Activated CD4-positive, alpha-beta memory T cell treated with anti-CD3 and anti-CD28 coated beads for 36 hours (primary cell): Measurements from ENCODE around the gene ZNF684. TPM values are rescaled to one million over a fixed set of nuclear protein-coding genes. Genes with fewer than 3 reads are reported as not detected.
"Not testable (repeated sequence)": the region's sequence is repeated elsewhere in the genome, so short reads cannot be mapped to it uniquely, and the experiment has no call there.

Experiments
- CTCF ChIA-PET: fragments of 350-600 bp; sonication (Branson Sonifier 250); formaldehyde crosslinking; loops from one replicate; lab custom pipeline; 2021; ENCODE audit warnings: antibody characterized with exemption, inconsistent platforms; lab: Charles Lee
- POLR2A ChIA-PET: fragments of 350-600 bp; sonication (Branson Sonifier 250); formaldehyde crosslinking; loops from one replicate; lab custom pipeline; 2021; ENCODE audit warnings: antibody characterized with exemption; lab: Charles Lee
- DNase-seq: peaks from one replicate; pipeline ENCODE4 v3.0.0-alpha.2; 2020
- H3K27ac Mint-ChIP-seq: one replicate; pipeline ENCODE4 v1.8.0; 2021; ENCODE audit warnings: mixed read lengths
- H3K27me3 Mint-ChIP-seq: one replicate; pipeline ENCODE4 v1.8.0; 2021; ENCODE audit warnings: mixed read lengths
- H3K36me3 Mint-ChIP-seq: one replicate; pipeline ENCODE4 v1.8.0; 2021; ENCODE audit warnings: mixed read lengths
- H3K4me1 Mint-ChIP-seq: one replicate; pipeline ENCODE4 v1.8.0; 2021; ENCODE audit warnings: low read depth, mixed read lengths
- H3K4me3 Mint-ChIP-seq: one replicate; pipeline ENCODE4 v1.8.0; 2021; ENCODE audit warnings: mild to moderate bottlenecking, mixed read lengths
- H3K9me3 Mint-ChIP-seq: one replicate; pipeline ENCODE4 v1.8.0; 2021; ENCODE audit warnings: mixed read lengths
- intact Hi-C: fragments of 100-400 bp; cut with micrococcal nuclease; formaldehyde crosslinking; loops from one replicate; pipeline ENCODE4 v1.15.1; 2023
- total RNA-seq, 2 experiments: library from RNA; stranded (reverse); gene quantifications; one replicate each; pipeline ENCODE4 v1.2.3, GENCODE V29; 2021

Gene ZNF684
- total RNA-seq, 2 experiments from 2014 or later = 4.8 to 5.9 TPM

DNA sequence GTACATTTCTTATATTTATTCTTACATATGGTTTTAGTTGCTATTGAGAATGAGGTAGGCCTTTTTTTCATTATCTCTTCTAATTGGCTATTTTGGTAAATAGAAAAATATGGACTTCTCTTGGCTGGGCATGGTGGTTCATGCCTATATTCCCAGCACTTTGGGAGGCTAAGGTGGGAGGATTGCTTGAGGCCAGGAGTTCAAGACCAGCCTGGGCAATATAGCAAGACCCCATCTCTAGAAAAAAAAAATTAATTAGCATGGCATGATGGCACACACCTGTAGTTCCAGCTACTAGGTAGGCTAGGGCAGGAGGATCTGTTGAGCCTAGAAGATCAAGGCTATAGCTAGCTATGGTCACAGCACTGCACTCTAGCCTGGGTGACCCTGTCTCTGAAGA lies 3.2 kb downstream of the ZNF684 start:
- DNase-seq = no peak
- Mint-ChIP-seq H3K27me3 (no peaks in the 10 kb centered on the region), H3K27ac (no peak overlapping the region), H3K36me3 (peaks cover 17% of the 10 kb centered on the region), H3K4me3 (no peak overlapping the region), H3K4me1 (peaks cover 19% of the 10 kb centered on the region), H3K9me3 (peaks cover 2% of the 10 kb centered on the region)
- POLR2A ChIA-PET = no interaction called here
- CTCF ChIA-PET = no interaction called here
- intact Hi-C loops = loop anchor here (5.0 kb wide), 1 partner anchor 158 kb away; the partner anchor contains the start of gene NFYC

DNA sequence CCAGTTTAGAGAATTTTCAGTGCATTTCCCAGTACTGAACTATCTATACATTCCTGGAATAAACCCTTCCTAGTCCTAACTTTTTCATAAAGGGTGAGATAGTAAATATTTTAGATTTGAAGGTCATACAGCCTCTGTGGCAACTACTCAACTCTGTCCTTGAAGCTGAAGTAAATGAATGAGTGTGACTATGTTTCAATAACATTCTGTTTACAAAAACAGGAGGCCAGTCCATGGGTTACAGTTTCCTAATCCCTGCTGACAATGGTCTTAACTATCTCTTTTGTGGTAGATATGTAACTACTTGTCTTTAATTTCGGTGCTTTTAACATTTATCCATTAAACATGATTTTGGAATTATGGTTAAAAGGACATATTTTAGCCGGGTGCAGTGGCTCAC lies 4.3 kb downstream of the ZNF684 start:
- peaks cover 2% of the 10 kb centered on the region for H3K9me3 Mint-ChIP-seq
- H3K27ac Mint-ChIP-seq = no peak overlapping the region
- ChIA-PET CTCF (no interaction called here), POLR2A (interaction anchor here (0.5 kb wide), 1 partner anchor 29 kb away, joined by 3 read pairs; no protein-coding TSS in a partner anchor)
- no peaks in the 10 kb centered on the region for H3K27me3 Mint-ChIP-seq
- intact Hi-C loops = no loop called here
- peaks cover 17% of the 10 kb centered on the region for H3K36me3 Mint-ChIP-seq
- no peak overlapping the region for H3K4me3 Mint-ChIP-seq
- peaks cover 19% of the 10 kb centered on the region for H3K4me1 Mint-ChIP-seq
- no peak for DNase-seq

- ChIA-PET CTCF (no interaction called here), POLR2A (no interaction called here)
- intact Hi-C loops = no loop called here
- H3K9me3 Mint-ChIP-seq = no peaks in the 10 kb centered on the region
- no peak overlapping the region for H3K27ac Mint-ChIP-seq
- H3K36me3 Mint-ChIP-seq = peaks cover 39% of the 10 kb centered on the region
- H3K27me3 Mint-ChIP-seq = no peaks in the 10 kb centered on the region
- DNase-seq = no peak
- no peaks in the 10 kb centered on the region for H3K4me1 Mint-ChIP-seq
- no peak overlapping the region for H3K4me3 Mint-ChIP-seq
Observed at GRCh38 chr1:40539338-40539737, 7.9 kb downstream of the ZNF684 start.

GRCh38 chr1:40546957-40547356 lies 15.5 kb downstream of the ZNF684 start:
- DNase-seq = no peak
- H3K9me3 Mint-ChIP-seq = peaks cover 20% of the 10 kb centered on the region
- no peaks in the 10 kb centered on the region for H3K27me3 Mint-ChIP-seq
- CTCF ChIA-PET = no interaction called here
- intact Hi-C loops = no loop called here
- no peaks in the 10 kb centered on the region for H3K4me1 Mint-ChIP-seq
- POLR2A ChIA-PET = no interaction called here
- peaks cover 51% of the 10 kb centered on the region for H3K36me3 Mint-ChIP-seq
- no peak overlapping the region for H3K27ac Mint-ChIP-seq
- H3K4me3 Mint-ChIP-seq = no peak overlapping the region

DNA sequence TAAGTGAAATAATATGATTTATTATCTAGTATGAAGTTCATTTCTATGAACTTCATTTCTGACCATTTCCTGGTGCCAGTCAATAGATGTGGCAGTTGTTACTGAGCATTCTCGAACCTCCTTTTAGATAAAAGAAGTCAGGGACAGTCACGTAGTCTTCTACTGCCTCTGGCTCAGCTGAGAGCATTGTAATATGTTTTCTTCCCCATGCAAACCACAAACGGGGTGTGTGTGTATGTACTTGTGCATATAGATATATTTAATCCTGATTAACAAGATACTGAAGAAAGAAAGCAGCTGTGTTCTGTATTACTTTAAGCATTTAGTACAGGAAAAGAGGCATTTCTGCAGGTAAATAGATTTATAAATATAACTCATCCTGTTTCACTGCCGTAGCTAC lies 21.6 kb downstream of the ZNF684 start:
- intact Hi-C loops = no loop called here
- no peak overlapping the region for H3K27ac Mint-ChIP-seq

GRCh38 chr1:40554807-40555206 lies 23.4 kb downstream of the ZNF684 start:
- CTCF ChIA-PET, H3K27me3 Mint-ChIP-seq, H3K4me3 Mint-ChIP-seq: not testable (repeated sequence)

More for the DNA sequence above, 21.6 kb downstream of the ZNF684 start:
- no peaks in the 10 kb centered on the region for H3K4me1 Mint-ChIP-seq
- no peaks in the 10 kb centered on the region for H3K27me3 Mint-ChIP-seq
- no peak for DNase-seq
- peaks cover 4% of the 10 kb centered on the region for H3K36me3 Mint-ChIP-seq
- peaks cover 5% of the 10 kb centered on the region for H3K9me3 Mint-ChIP-seq
- no peak overlapping the region for H3K4me3 Mint-ChIP-seq
- POLR2A ChIA-PET = no interaction called here
- CTCF ChIA-PET = no interaction called here

DNA sequence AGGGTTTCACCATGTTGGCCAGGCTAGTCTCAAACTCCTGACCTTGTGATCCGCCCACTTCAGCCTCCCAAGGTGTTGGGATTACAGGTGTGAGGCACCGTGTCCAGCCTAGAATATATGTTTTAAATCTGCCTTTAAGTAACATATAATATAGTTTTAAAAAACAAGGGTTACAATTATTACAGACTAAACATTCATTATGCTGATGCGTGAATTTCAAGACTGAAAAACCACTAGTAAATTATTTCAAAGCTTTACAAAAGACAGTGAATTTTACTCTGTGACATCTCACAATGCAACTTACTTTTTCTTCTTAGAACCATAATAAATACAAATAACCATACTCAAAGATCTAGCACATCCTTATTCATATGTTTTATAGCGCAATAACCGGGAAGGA lies 24.7 kb downstream of the ZNF684 start:
- CTCF ChIA-PET = interaction anchor here (0.6 kb wide), 1 partner anchor 28 kb away, joined by 5 read pairs; no protein-coding TSS in a partner anchor
- intact Hi-C loops = no loop called here

More at GRCh38 chr1:40554807-40555206, 23.4 kb downstream of the ZNF684 start:
- POLR2A ChIA-PET, H3K27ac Mint-ChIP-seq, DNase-seq, H3K9me3 Mint-ChIP-seq, H3K36me3 Mint-ChIP-seq, H3K4me1 Mint-ChIP-seq, intact Hi-C loops: not testable (repeated sequence)

DNA sequence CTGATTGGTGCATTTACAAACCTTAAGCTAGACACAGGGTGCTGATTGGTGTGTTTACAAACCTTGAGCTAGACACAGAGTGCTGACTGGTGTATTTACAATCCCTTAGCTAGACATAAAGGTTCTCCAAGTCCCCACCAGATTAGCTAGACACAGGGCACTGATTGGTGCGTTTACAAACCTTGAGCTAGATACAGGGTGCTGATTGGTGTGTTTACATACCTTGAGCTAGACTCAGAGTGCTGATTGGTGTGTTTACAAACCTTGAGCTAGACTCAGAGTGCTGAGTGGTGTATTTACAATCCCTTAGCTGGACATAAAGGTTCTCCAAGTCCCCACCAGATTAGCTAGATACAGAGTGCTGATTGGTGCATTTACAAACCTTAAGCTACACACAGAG lies 26.8 kb downstream of the ZNF684 start:
- H3K9me3 Mint-ChIP-seq, H3K4me3 Mint-ChIP-seq, H3K27me3 Mint-ChIP-seq, H3K4me1 Mint-ChIP-seq, POLR2A ChIA-PET, DNase-seq, intact Hi-C loops, H3K36me3 Mint-ChIP-seq, H3K27ac Mint-ChIP-seq: not testable (repeated sequence)
- CTCF ChIA-PET = interaction anchor here (0.7 kb wide), 1 partner anchor 120 kb away, joined by 3 read pairs; no protein-coding TSS in a partner anchor

More for the DNA sequence above, 24.7 kb downstream of the ZNF684 start:
- POLR2A ChIA-PET = no interaction called here
- no peaks in the 10 kb centered on the region for H3K36me3 Mint-ChIP-seq
- H3K9me3 Mint-ChIP-seq = no peaks in the 10 kb centered on the region
- no peaks in the 10 kb centered on the region for H3K27me3 Mint-ChIP-seq
- H3K4me3 Mint-ChIP-seq = no peak overlapping the region
- no peak for DNase-seq
- H3K4me1 Mint-ChIP-seq = no peaks in the 10 kb centered on the region
- H3K27ac Mint-ChIP-seq = no peak overlapping the region

GRCh38 chr1:40562185-40562584 lies 30.7 kb downstream of the ZNF684 start:
- intact Hi-C loops = no loop called here
- H3K4me3 Mint-ChIP-seq = no peak overlapping the region
- no peaks in the 10 kb centered on the region for H3K9me3 Mint-ChIP-seq
- H3K27me3 Mint-ChIP-seq = peaks cover 5% of the 10 kb centered on the region
- peaks cover 6% of the 10 kb centered on the region for H3K4me1 Mint-ChIP-seq
- ChIA-PET POLR2A (no interaction called here), CTCF (no interaction called here)
- H3K36me3 Mint-ChIP-seq = no peaks in the 10 kb centered on the region
- no peak overlapping the region for H3K27ac Mint-ChIP-seq
- DNase-seq = no peak

GRCh38 chr1:40563266-40563665 lies 31.8 kb downstream of the ZNF684 start:
- intact Hi-C loops = no loop called here
- Mint-ChIP-seq H3K36me3 (no peaks in the 10 kb centered on the region), H3K27ac (no peak overlapping the region), H3K4me3 (no peak overlapping the region), H3K9me3 (no peaks in the 10 kb centered on the region), H3K27me3 (peaks cover 5% of the 10 kb centered on the region), H3K4me1 (peaks cover 6% of the 10 kb centered on the region)
- no peak for DNase-seq
- ChIA-PET POLR2A (no interaction called here), CTCF (no interaction called here)

- Mint-ChIP-seq H3K4me3 (no peak overlapping the region), H3K27me3 (peaks cover 5% of the 10 kb centered on the region), H3K27ac (no peak overlapping the region), H3K4me1 (peaks cover 6% of the 10 kb centered on the region), H3K9me3 (no peaks in the 10 kb centered on the region), H3K36me3 (no peaks in the 10 kb centered on the region)
- DNase-seq = no peak
- POLR2A ChIA-PET = no interaction called here
- intact Hi-C loops = no loop called here
- CTCF ChIA-PET = no interaction called here
Observed at GRCh38 chr1:40564506-40564905, 33.1 kb downstream of the ZNF684 start.

DNA sequence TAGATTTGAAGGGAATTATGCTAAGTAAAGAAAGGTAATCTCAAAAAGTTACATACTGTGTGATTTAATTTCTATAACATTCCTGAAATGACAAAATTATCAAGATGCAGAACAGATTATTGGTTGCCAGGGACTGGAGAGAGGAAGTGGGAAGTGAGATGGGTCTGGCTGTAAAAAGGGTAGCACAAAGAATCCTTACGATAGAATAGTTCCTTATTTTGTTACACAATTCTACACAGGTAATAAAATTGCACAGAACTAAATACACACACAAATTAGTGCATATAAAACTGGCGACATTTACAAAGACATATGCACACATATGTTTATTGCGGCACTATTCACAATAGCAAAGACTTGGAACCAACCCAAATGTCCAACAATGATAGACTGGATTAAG lies 33.5 kb downstream of the ZNF684 start:
- H3K27me3 Mint-ChIP-seq = peaks cover 5% of the 10 kb centered on the region
- intact Hi-C loops = no loop called here
- ChIA-PET POLR2A (no interaction called here), CTCF (no interaction called here)
- no peaks in the 10 kb centered on the region for H3K36me3 Mint-ChIP-seq
- no peaks in the 10 kb centered on the region for H3K9me3 Mint-ChIP-seq
- no peak overlapping the region for H3K27ac Mint-ChIP-seq
- no peak overlapping the region for H3K4me3 Mint-ChIP-seq
- DNase-seq = no peak
- H3K4me1 Mint-ChIP-seq = peaks cover 6% of the 10 kb centered on the region

GRCh38 chr1:40567825-40568224 lies 36.4 kb downstream of the ZNF684 start:
- H3K4me3 Mint-ChIP-seq = no peak overlapping the region
- H3K27me3 Mint-ChIP-seq = peaks cover 5% of the 10 kb centered on the region
- no peaks in the 10 kb centered on the region for H3K4me1 Mint-ChIP-seq
- H3K27ac Mint-ChIP-seq = no peak overlapping the region
- no peaks in the 10 kb centered on the region for H3K36me3 Mint-ChIP-seq
- ChIA-PET CTCF (interaction anchor here (0.6 to 0.7 kb wide), 2 partner anchors 252 to 508 kb away, joined by 3 to 4 read pairs; no protein-coding TSS in a partner anchor), POLR2A (no interaction called here)
- no peaks in the 10 kb centered on the region for H3K9me3 Mint-ChIP-seq
- DNase-seq = no peak
- intact Hi-C loops = no loop called here
